ENCODE results near the gene CACHD1. TPM values are rescaled to one million over a fixed set of nuclear protein-coding genes. Genes with fewer than 3 reads are reported as not detected.

CACHD1 gene
- total and polyA plus RNA-seq, 2 of the 4 experiments (the other 2 are of a cell fraction) = 2.9 to 5.9 TPM

GRCh38 chr1:64437453-64437852 is 32.5 kb upstream of the CACHD1 start:
- in situ Hi-C loops (cut with MboI; ENCODE audit: low sequenced_read_pairs) (no loop called here), dilution Hi-C loops (cut with HindIII; ENCODE audit: low sequenced_read_pairs, unreplicated experiment) (no loop called here), intact Hi-C loops (cut with micrococcal nuclease) (no loop called here)
- no peak overlapping the region for H2BK120ac ChIP-seq (ENCODE audit: low read depth, low read length)
- H3K9ac ChIP-seq (ENCODE audit: low read depth, low read length) = no peak overlapping the region
- H2AFZ ChIP-seq (replicated peaks; ENCODE audit: low read length, poor library complexity) = no peak overlapping the region
- H3K23ac ChIP-seq (ENCODE audit: low read depth, low read length) = no peak overlapping the region
- ChIA-PET CTCF (interaction anchor here (1.1 kb wide), 1 partner anchor 14 kb away, joined by 5 read pairs; no protein-coding TSS in a partner anchor), POLR2A (ENCODE audit: unreplicated experiment) (no interaction called here)
- H4K20me1 ChIP-seq (ENCODE audit: insufficient read depth, low read length) = no peaks in the 10 kb centered on the region
- no peak for TF ChIP-seq RFX5 (IDR thresholded peaks at IDR 0.05; ENCODE audit: low read depth, low read length)
- H2BK15ac ChIP-seq (ENCODE audit: low read depth, low read length) = no peak overlapping the region
- no TSS peak for BruUV-seq (replicated peaks)
- H3K4me3 ChIP-seq (ENCODE audit: insufficient read depth, low read depth, low read length) = no peak overlapping the region
- no peaks in the 10 kb centered on the region for H3K36me3 ChIP-seq (ENCODE audit: control insufficient read depth, insufficient read depth, low read length)
- no peak overlapping the region for H3K14ac ChIP-seq (replicated peaks; ENCODE audit: low read depth, low read length)
- DNase-seq = no peak
- no peak overlapping the region for H4K8ac ChIP-seq (ENCODE audit: low read depth in 2 of 2, low read length in 2 of 2)
- H2AK9ac ChIP-seq (replicated peaks; ENCODE audit: low read depth, low read length, poor library complexity) = no peak overlapping the region
- H2BK5ac ChIP-seq (ENCODE audit: low read depth, low read length, poor library complexity, severe bottlenecking) = no peak overlapping the region
- H3K9me3 ChIP-seq (ENCODE audit: control insufficient read depth, insufficient read depth, low read length) = no peaks in the 10 kb centered on the region
- H3K4me2 ChIP-seq (ENCODE audit: low read depth, low read length) = no peak overlapping the region
- H3K27me3 ChIP-seq (ENCODE audit: control insufficient read depth, insufficient read depth, low read length) = peaks cover 6% of the 10 kb centered on the region
- no peaks in the 10 kb centered on the region for H3K4me1 ChIP-seq (ENCODE audit: control insufficient read depth, insufficient read depth, low read length)
- H3K56ac ChIP-seq (ENCODE audit: extremely low read depth, insufficient read depth, low read length) = no peak overlapping the region
- no peak overlapping the region for H2AK5ac ChIP-seq (ENCODE audit: low read depth, low read length)
- no peak overlapping the region for H3K27ac ChIP-seq (ENCODE audit: insufficient read depth, low read length)
- no peak overlapping the region for H2BK20ac ChIP-seq (ENCODE audit: low read depth, low read length)
- no peak overlapping the region for H4K91ac ChIP-seq (ENCODE audit: insufficient read depth, low read depth, low read length)
- H3K9me1 ChIP-seq (ENCODE audit: insufficient read depth, low read length) = no peaks in the 10 kb centered on the region
- no peaks in the 10 kb centered on the region for H3K79me1 ChIP-seq (ENCODE audit: low read depth in 1 of 2, low read length in 2 of 2)
- no peak overlapping the region for H3K4ac ChIP-seq (ENCODE audit: low read depth, low read length)
- no CpG with 5 or more reads among the region's 2 CpGs for WGBS, 2 experiments (ENCODE audit: extremely low coverage in 2 of 2, insufficient read length in 1 of 2)
- H3K18ac ChIP-seq (ENCODE audit: low read depth, low read length) = no peak overlapping the region
- no peak overlapping the region for H4K5ac ChIP-seq (ENCODE audit: low read depth, low read length)
- ATAC-seq (ENCODE audit: low read depth) = no peak
